ENCODE data around the gene SAMHD1. TPM values are rescaled to one million over a fixed set of nuclear protein-coding genes. Genes with fewer than 3 reads are reported as not detected.
"Not testable (repeated sequence)": the region's sequence is repeated elsewhere in the genome, so short reads cannot be mapped to it uniquely, and the experiment has no call there.

Gene SAMHD1
- total RNA-seq, 2 experiments from 2014 or later: 222 to 229 TPM

- Mint-ChIP-seq H3K9me3 (no peaks in the 10 kb centered on the region), H3K4me1 (peaks cover 5% of the 10 kb centered on the region), H3K27ac (peak overlapping the region; percentile 33), H3K4me3 (no peak overlapping the region), H3K36me3 (peaks cover 12% of the 10 kb centered on the region), H3K27me3 (no peaks in the 10 kb centered on the region)
- POLR2A ChIA-PET: interaction anchor here (0.7 kb wide), 1 partner anchor 154 kb away, joined by 4 read pairs; no protein-coding TSS in a partner anchor
- ATAC-seq (ENCODE audit: low read depth) (no peak), DNase-seq (no peak)
These were observed 63.8 kb downstream of the SAMHD1 start for GRCh38 chr20:36887752-36888090.

- POLR2A ChIA-PET: interaction anchor here (0.6 to 0.7 kb wide), 3 partner anchors 11 to 154 kb away, joined by 3 to 4 read pairs (median 4); no protein-coding TSS in a partner anchor
- peaks cover 8% of the 10 kb centered on the region for H3K36me3 Mint-ChIP-seq
- peak overlapping the region; percentile 33 for H3K27ac Mint-ChIP-seq
These were observed 64.4 kb downstream of the SAMHD1 start for GRCh38 chr20:36886859-36887751.

GRCh38 chr20:36885356-36885755, 66.2 kb downstream of the SAMHD1 start:
- H3K36me3 Mint-ChIP-seq: peaks cover 7% of the 10 kb centered on the region
- H3K9me3 Mint-ChIP-seq: no peaks in the 10 kb centered on the region
- peaks cover 5% of the 10 kb centered on the region for H3K4me1 Mint-ChIP-seq
- ATAC-seq (ENCODE audit: low read depth) (no peak), DNase-seq (no peak)
- no peak overlapping the region for H3K27ac Mint-ChIP-seq
- H3K27me3 Mint-ChIP-seq: no peaks in the 10 kb centered on the region
- POLR2A ChIA-PET: interaction anchor here (0.7 kb wide), 1 partner anchor 277 kb away, joined by 7 read pairs; no protein-coding TSS in a partner anchor
- H3K4me3 Mint-ChIP-seq: no peak overlapping the region

More at GRCh38 chr20:36886859-36887751, 64.4 kb downstream of the SAMHD1 start:
- DNase-seq: peak; percentile 85
- Mint-ChIP-seq H3K27me3 (no peaks in the 10 kb centered on the region), H3K9me3 (no peaks in the 10 kb centered on the region), H3K4me3 (no peak overlapping the region), H3K4me1 (peaks cover 5% of the 10 kb centered on the region)
- peak; percentile 83 for ATAC-seq (ENCODE audit: low read depth)

GRCh38 chr20:36883977-36884535, 67.5 kb downstream of the SAMHD1 start:
- no peaks in the 10 kb centered on the region for H3K27me3 Mint-ChIP-seq
- peaks cover 2% of the 10 kb centered on the region for H3K36me3 Mint-ChIP-seq
- ATAC-seq (ENCODE audit: low read depth) (no peak), DNase-seq (no peak)
- no peak overlapping the region for H3K4me3 Mint-ChIP-seq
- no peaks in the 10 kb centered on the region for H3K9me3 Mint-ChIP-seq
- peaks cover 7% of the 10 kb centered on the region for H3K4me1 Mint-ChIP-seq
- POLR2A ChIA-PET: no interaction called here
- H3K27ac Mint-ChIP-seq: no peak overlapping the region

- no peaks in the 10 kb centered on the region for H3K9me3 Mint-ChIP-seq
- no peak overlapping the region for H3K27ac Mint-ChIP-seq
- peaks cover 5% of the 10 kb centered on the region for H3K4me1 Mint-ChIP-seq
- ATAC-seq (ENCODE audit: low read depth) (no peak), DNase-seq (no peak)
- no peaks in the 10 kb centered on the region for H3K27me3 Mint-ChIP-seq
- peaks cover 2% of the 10 kb centered on the region for H3K36me3 Mint-ChIP-seq
- POLR2A ChIA-PET: interaction anchor here (1.0 kb wide), 1 partner anchor 11 kb away, joined by 3 read pairs; no protein-coding TSS in a partner anchor
- no peak overlapping the region for H3K4me3 Mint-ChIP-seq
These were observed 69.6 kb downstream of the SAMHD1 start for GRCh38 chr20:36881888-36882287.

GRCh38 chr20:36881331-36881730, 70.2 kb downstream of the SAMHD1 start:
- POLR2A ChIA-PET: interaction anchor here (1.0 kb wide), 1 partner anchor 10 kb away, joined by 3 read pairs; no protein-coding TSS in a partner anchor
- Mint-ChIP-seq H3K27me3 (no peaks in the 10 kb centered on the region), H3K4me1 (peaks cover 2% of the 10 kb centered on the region), H3K9me3 (no peaks in the 10 kb centered on the region), H3K36me3 (peaks cover 2% of the 10 kb centered on the region), H3K27ac (no peak overlapping the region), H3K4me3 (no peak overlapping the region)
- ATAC-seq (ENCODE audit: low read depth) (no peak), DNase-seq (no peak)

- H3K4me3 Mint-ChIP-seq: no peak overlapping the region
- no peaks in the 10 kb centered on the region for H3K27me3 Mint-ChIP-seq
- H3K9me3 Mint-ChIP-seq: no peaks in the 10 kb centered on the region
- no peak for ATAC-seq (ENCODE audit: low read depth)
- DNase-seq: no peak
- peaks cover 2% of the 10 kb centered on the region for H3K4me1 Mint-ChIP-seq
- H3K27ac Mint-ChIP-seq: no peak overlapping the region
- POLR2A ChIA-PET: no interaction called here
- H3K36me3 Mint-ChIP-seq: peaks cover 1% of the 10 kb centered on the region
These were observed 70.7 kb downstream of the SAMHD1 start for GRCh38 chr20:36880741-36881250.

- POLR2A ChIA-PET: no interaction called here
- peaks cover 2% of the 10 kb centered on the region for H3K4me1 Mint-ChIP-seq
- ATAC-seq (ENCODE audit: low read depth) (no peak), DNase-seq (no peak)
- no peaks in the 10 kb centered on the region for H3K9me3 Mint-ChIP-seq
- H3K4me3 Mint-ChIP-seq: no peak overlapping the region
- H3K27ac Mint-ChIP-seq: no peak overlapping the region
- no peaks in the 10 kb centered on the region for H3K27me3 Mint-ChIP-seq
- no peaks in the 10 kb centered on the region for H3K36me3 Mint-ChIP-seq
These were observed 72.6 kb downstream of the SAMHD1 start for GRCh38 chr20:36878941-36879340.

GRCh38 chr20:36876473-36876833, 75.1 kb downstream of the SAMHD1 start:
- ATAC-seq (ENCODE audit: low read depth) (no peak), DNase-seq (no peak)
- H3K27me3 Mint-ChIP-seq: no peaks in the 10 kb centered on the region
- H3K36me3 Mint-ChIP-seq: no peaks in the 10 kb centered on the region
- POLR2A ChIA-PET: no interaction called here
- H3K27ac Mint-ChIP-seq: no peak overlapping the region
- no peaks in the 10 kb centered on the region for H3K9me3 Mint-ChIP-seq
- peaks cover 6% of the 10 kb centered on the region for H3K4me1 Mint-ChIP-seq
- H3K4me3 Mint-ChIP-seq: no peak overlapping the region

GRCh38 chr20:36875702-36876472, 75.6 kb downstream of the SAMHD1 start, which contains the start of gene TLDC2:
Gene TLDC2, plus strand, starts transcription at chr20:36876138. Its CDS starts 37 bp downstream, at chr20:36876175.
- Mint-ChIP-seq H3K36me3 (no peaks in the 10 kb centered on the region), H3K27me3 (no peaks in the 10 kb centered on the region), H3K4me3 (no peak within 1 kb of the TSS), H3K27ac (no peak within 1 kb of the TSS), H3K4me1 (peaks cover 6% of the 10 kb centered on the region), H3K9me3 (no peaks in the 10 kb centered on the region)
- no peak for ATAC-seq (ENCODE audit: low read depth)
- POLR2A ChIA-PET: no interaction called here
- no peak for DNase-seq

- POLR2A ChIA-PET: interaction anchor here (0.6 kb wide), 1 partner anchor 103 kb away, joined by 3 read pairs; no protein-coding TSS in a partner anchor
- H3K27ac Mint-ChIP-seq; H3K27me3 Mint-ChIP-seq; DNase-seq; H3K4me1 Mint-ChIP-seq; ATAC-seq (ENCODE audit: low read depth); H3K4me3 Mint-ChIP-seq; H3K36me3 Mint-ChIP-seq; H3K9me3 Mint-ChIP-seq: not testable (repeated sequence)
These were observed 76.4 kb downstream of the SAMHD1 start for GRCh38 chr20:36875093-36875492.

- Mint-ChIP-seq H3K27me3 (no peaks in the 10 kb centered on the region), H3K36me3 (no peaks in the 10 kb centered on the region), H3K4me1 (peaks cover 4% of the 10 kb centered on the region), H3K27ac (no peak overlapping the region), H3K9me3 (no peaks in the 10 kb centered on the region), H3K4me3 (no peak overlapping the region)
- DNase-seq (no peak), ATAC-seq (ENCODE audit: low read depth) (no peak)
- POLR2A ChIA-PET: interaction anchor here (0.6 to 1.2 kb wide), 2 partner anchors 9 to 10 kb away, joined by 3 to 6 read pairs; a partner anchor contains a TSS
These were observed 77.9 kb downstream of the SAMHD1 start for GRCh38 chr20:36873498-36874189.

Measured in activated naive CD8-positive, alpha-beta T cell treated with anti-CD3 and anti-CD28 coated beads, Interleukin-2, amount 10 ng/mL, durations not matched to agents 7 days and 5 days (primary cell).